Lung (tissue), 12 donors: ENCODE data around the gene KBTBD12. TPM values are rescaled to one million over a fixed set of nuclear protein-coding genes. Genes with fewer than 3 reads are reported as not detected.

Source experiments
- ATAC-seq: fragments of 200-7000 bp; cut with Tn5 transposase; one replicate; pipeline ENCODE4 v1.9.1; 2020; ENCODE audit warnings: moderate number of reproducible peaks; ENCODE audit not compliant: insufficient read depth, low FRiP score
- DNase-seq, 3 donors: peaks; one replicate each; pipeline ENCODE4 v3.0.0-alpha.2; 2013 to 2017
- H3K27ac ChIP-seq, 2 donors: one replicate each; pipeline ENCODE4 v1.5.1; 2013; ENCODE audit warnings: mild to moderate bottlenecking in 2 of 2, moderate library complexity in 2 of 2, control low read depth in 1 of 2, inconsistent platforms in 1 of 2, low read depth in 1 of 2, low read length in 1 of 2
- H3K27me3 ChIP-seq, 3 donors: one replicate each; pipeline ENCODE4 v1.5.1; 2013; ENCODE audit warnings: low read length in 2 of 3; ENCODE audit not compliant: control insufficient read depth in 3 of 3, insufficient read depth in 3 of 3
- H3K36me3 ChIP-seq, 4 donors: one replicate each; pipeline ENCODE4 v1.5.1; 2013; ENCODE audit warnings: low read length in 4 of 4, mild to moderate bottlenecking in 1 of 4, moderate library complexity in 1 of 4; ENCODE audit not compliant: control insufficient read depth in 4 of 4, insufficient read depth in 4 of 4
- H3K4me1 ChIP-seq, 5 donors: one replicate each; pipeline ENCODE4 v1.5.1; 2013; ENCODE audit warnings: low read length in 5 of 5, mild to moderate bottlenecking in 2 of 5, moderate library complexity in 1 of 5; ENCODE audit not compliant: control insufficient read depth in 5 of 5, insufficient read depth in 5 of 5
- H3K4me3 ChIP-seq: one replicate; pipeline ENCODE4 v1.5.1; 2013; ENCODE audit warnings: mild to moderate bottlenecking, control low read depth, moderate library complexity
- H3K9ac ChIP-seq, 2 donors: one replicate each; pipeline ENCODE4 v1.5.1; 2013; ENCODE audit warnings: low read length in 2 of 2, control low read depth in 1 of 2; ENCODE audit not compliant: insufficient read depth in 1 of 2
- H3K9me3 ChIP-seq, 4 donors: one replicate each; pipeline ENCODE4 v1.5.1; 2013; ENCODE audit warnings: low read length in 3 of 4, mild to moderate bottlenecking in 1 of 4, moderate library complexity in 1 of 4; ENCODE audit not compliant: control insufficient read depth in 4 of 4, insufficient read depth in 3 of 4
- CTCF ChIP-seq: IDR thresholded peaks from 2 replicates; pipeline ENCODE4 v1.5.1; 2012; ENCODE audit warnings: mild to moderate bottlenecking; ENCODE audit errors: control extremely low read depth, extremely low read depth
- WGBS, 2 donors: extraction: QIAGEN DNeasy Blood & Tissue Kit; methylation state at CpG; one replicate each; pipeline ENCODE4 v1.1.7; 2013; 5-methylcytosine and 5-hydroxymethylcytosine counted together
- polyA plus RNA-seq, 2 donors: library from polyadenylated mRNA; stranded (reverse); fragments of 200-250 nt; gene quantifications; one replicate each; pipeline ENCODE4 v1.2.1, GENCODE V29; 2013
- total RNA-seq, 2 donors: library from RNA; depleted of rRNA in 1 of 2; stranded (reverse); fragments of >200 nt in 1 of 2; gene quantifications; one replicate each; pipeline ENCODE4 v1.2.1, GENCODE V29; 2014 to 2021
- donor health status: control.
- donor health status: control.
- donor health status: Bipolar disorder and iron deficiency.
- donor health status: healthy.
- donor health status: DM: yes; HTN: yes; CAD: no.

Gene KBTBD12
- total and polyA plus RNA-seq, 4 donors: 0.29 to 3.1 (median 0.62) TPM

DNA sequence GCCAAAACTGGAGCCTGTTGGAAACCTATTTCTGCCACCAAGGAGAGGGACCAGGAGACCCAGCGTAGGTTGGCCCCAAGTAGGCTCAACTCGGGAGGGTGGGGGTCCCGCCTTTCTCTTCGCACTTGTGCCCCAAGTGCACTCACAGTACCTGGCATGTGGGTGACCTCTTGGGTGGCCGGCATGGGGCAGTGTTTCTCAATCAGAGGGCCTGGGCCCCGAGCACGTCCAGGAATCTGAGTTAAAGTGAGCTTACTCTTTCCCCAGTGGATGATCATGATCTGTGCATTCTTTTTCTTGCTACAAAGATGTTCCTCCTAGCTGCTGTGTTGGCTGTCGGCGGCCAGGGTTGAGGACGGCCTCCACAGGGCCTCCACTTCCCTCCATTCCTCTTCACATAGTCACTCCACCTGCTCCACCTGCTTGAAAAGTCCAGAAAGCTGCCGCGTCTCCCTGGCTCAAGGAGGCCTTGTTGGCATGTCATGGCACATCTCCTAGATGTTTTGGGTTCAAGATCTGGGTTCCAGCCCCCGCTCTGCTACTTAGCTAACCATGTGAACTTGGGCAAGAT, 70.7 kb downstream of the KBTBD12 start:
- Histone ChIP-seq H3K27me3 (no peaks in the 10 kb centered on the region), H3K4me1 (no peaks in the 10 kb centered on the region), H3K4me3 (no peak overlapping the region), H3K9ac (no peak overlapping the region), H3K36me3 (no peaks in the 10 kb centered on the region), H3K9me3 (no peaks in the 10 kb centered on the region), H3K27ac (no peak overlapping the region)
- ATAC-seq (no peak), DNase-seq (no peak)
- WGBS, 2 donors: 92 to 95% methylated on average over 13 of the region's 13 CpGs
- TF ChIP-seq CTCF: no peak

- WGBS, 2 donors: 86 to 89% methylated on average over 11 of the region's 11 CpGs
- TF ChIP-seq CTCF: no peak
- H3K27me3 ChIP-seq: no peaks in the 10 kb centered on the region
- ATAC-seq (no peak), DNase-seq (no peak)
- H3K27ac ChIP-seq: no peak overlapping the region
- H3K4me1 ChIP-seq: no peaks in the 10 kb centered on the region
- no peaks in the 10 kb centered on the region for H3K9me3 ChIP-seq
- no peaks in the 10 kb centered on the region for H3K36me3 ChIP-seq
- H3K9ac ChIP-seq: no peak overlapping the region
- no peak overlapping the region for H3K4me3 ChIP-seq
Measured at GRCh38 chr3:127986803-127987202, 71.8 kb downstream of the KBTBD12 start.

DNA sequence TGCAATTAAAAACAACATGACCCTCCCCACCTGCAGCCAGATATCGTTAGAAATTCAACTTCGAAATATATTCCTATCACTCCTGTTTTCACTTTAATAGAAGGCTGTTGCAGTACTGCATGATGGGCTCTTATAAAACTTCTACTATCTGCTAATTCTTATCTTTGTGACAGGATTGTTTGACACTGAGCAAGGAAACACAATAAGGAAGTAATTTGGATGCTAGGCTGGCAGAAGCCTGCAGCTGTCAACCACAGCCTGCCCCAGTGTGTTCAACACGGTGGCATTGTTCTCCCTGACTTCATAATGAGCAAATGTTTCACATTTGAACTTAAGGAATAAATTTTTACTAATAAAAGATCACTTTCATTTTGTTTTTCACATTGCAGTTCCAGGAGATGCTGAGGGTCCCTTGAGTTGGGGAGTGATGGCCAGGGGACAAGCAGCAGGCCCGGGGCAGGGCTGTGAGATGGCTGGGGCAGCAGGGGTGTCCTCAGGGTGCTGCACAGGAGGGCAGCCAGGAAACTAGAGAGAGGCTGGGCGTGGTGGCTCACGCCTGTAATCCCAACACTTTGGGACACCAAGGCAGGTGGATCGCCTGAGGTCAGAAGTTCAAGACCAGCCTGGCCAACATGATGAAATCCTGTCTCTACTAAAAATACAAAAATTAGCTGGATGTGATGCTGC, 72.4 kb downstream of the KBTBD12 start:
- H3K4me3 ChIP-seq: no peak overlapping the region
- H3K4me1 ChIP-seq: no peaks in the 10 kb centered on the region
- DNase-seq (no peak), ATAC-seq (no peak)
- no peaks in the 10 kb centered on the region for H3K27me3 ChIP-seq
- TF ChIP-seq CTCF: no peak
- H3K9me3 ChIP-seq: no peaks in the 10 kb centered on the region
- 78 to 81% methylated on average over 7 of the region's 7 CpGs for WGBS, 2 donors
- H3K27ac ChIP-seq: no peak overlapping the region
- H3K9ac ChIP-seq: no peak overlapping the region
- no peaks in the 10 kb centered on the region for H3K36me3 ChIP-seq
